H1 (cell line): Measurements from ENCODE around the gene GULP1. TPM values are rescaled to one million over a fixed set of nuclear protein-coding genes. Genes with fewer than 3 reads are reported as not detected.

Source experiments
- CTCF ChIA-PET: fragments of 300-600 bp; sonication (Branson Sonifier 250); formaldehyde crosslinking; loops from one replicate; lab custom pipeline; 2021; ENCODE audit not compliant: partially characterized antibody; lab: Charles Lee
- POLR2A ChIA-PET: fragments of 300-600 bp; sonication (Branson Sonifier 250); formaldehyde crosslinking; loops from one replicate; lab custom pipeline; 2021; ENCODE audit warnings: inconsistent platforms; ENCODE audit not compliant: partially characterized antibody; lab: Charles Lee
- DNase-seq, 2 experiments: peaks; one replicate each; pipeline versions ENCODE4 v3.0.0 to v3.0.0-alpha.2; 2010 to 2022; ENCODE audit warnings: low spot score in 2 of 2, low read depth in 1 of 2, mixed read lengths in 1 of 2
- FAIRE-seq: peaks from 2 replicates; lab custom pipeline; 2011; peaks lifted over from hg19 to GRCh38; lab: Jason Lieb, UNC
- H2AFZ ChIP-seq: 2 replicates; pipeline ENCODE4 v1.8.1; 2012; ENCODE audit warnings: low read length, inconsistent platforms
- H2AK5ac ChIP-seq: 2 replicates; pipeline ENCODE4 v1.6.1; 2013; ENCODE audit warnings: low read depth, low read length
- H2BK120ac ChIP-seq: replicated peaks from 2 replicates; pipeline ENCODE3; 2013; ENCODE audit warnings: low read depth, low read length, inconsistent platforms
- H2BK12ac ChIP-seq: 2 replicates; pipeline ENCODE4 v1.6.1; 2013; ENCODE audit warnings: low read depth, low read length
- H2BK15ac ChIP-seq: 2 replicates; pipeline ENCODE4 v1.6.1; 2013; ENCODE audit warnings: low read length
- H2BK20ac ChIP-seq: 2 replicates; pipeline ENCODE4 v1.6.1; 2013; ENCODE audit warnings: low read length
- H2BK5ac ChIP-seq: 2 replicates; pipeline ENCODE4 v1.6.1; 2013; ENCODE audit warnings: low read depth, low read length
- H3K14ac ChIP-seq: 2 replicates; pipeline ENCODE4 v1.6.1; 2013; ENCODE audit warnings: inconsistent platforms; ENCODE audit not compliant: insufficient read length
- H3K18ac ChIP-seq: 2 replicates; pipeline ENCODE4 v1.6.1; 2013; ENCODE audit warnings: low read length; ENCODE audit errors: extremely low read depth
- H3K23ac ChIP-seq: 2 replicates; pipeline ENCODE4 v1.6.1; 2013; ENCODE audit warnings: inconsistent platforms; ENCODE audit not compliant: insufficient read length
- H3K23me2 ChIP-seq: 2 replicates; pipeline ENCODE4 v1.6.1; 2013; ENCODE audit warnings: low read depth, low read length
- H3K27ac ChIP-seq: 2 replicates; pipeline ENCODE4 v1.6.1; 2011; ENCODE audit warnings: low read depth, low read length, inconsistent platforms
- H3K27me3 ChIP-seq, 4 experiments: replicated peaks in 1 of 4; 1 replicate in 1 of 4; 2 replicates in 3 of 4; pipeline versions ENCODE4 v1.6.1 to v1.8.1; 2011 to 2013; ENCODE audit warnings: low read length in 3 of 4, mild to moderate bottlenecking in 3 of 4, inconsistent platforms in 2 of 4, mixed read lengths in 2 of 4, moderate library complexity in 1 of 4; ENCODE audit not compliant: control insufficient read depth in 3 of 4, insufficient read depth in 3 of 4; ENCODE audit errors: extremely low read depth in 1 of 4
- H3K36me3 ChIP-seq, 4 experiments: 2 replicates each; pipeline versions ENCODE4 v1.6.1 to v1.8.1; 2011 to 2013; ENCODE audit warnings: mild to moderate bottlenecking in 4 of 4, low read length in 3 of 4, moderate library complexity in 2 of 4, control low read depth in 1 of 4, inconsistent platforms in 1 of 4; ENCODE audit not compliant: insufficient read depth in 4 of 4, control insufficient read depth in 2 of 4
- H3K4ac ChIP-seq: replicated peaks from 2 replicates; pipeline ENCODE3; 2013; ENCODE audit warnings: low read length, low read depth, mixed read lengths, inconsistent platforms; ENCODE audit not compliant: insufficient read length
- H3K4me1 ChIP-seq, 4 experiments: replicated peaks in 1 of 4; 1 replicate in 1 of 4; 2 replicates in 3 of 4; pipeline versions ENCODE4 v1.6.1 to v1.8.1; 2011 to 2013; ENCODE audit warnings: low read length in 3 of 4, inconsistent platforms in 2 of 4, mixed read lengths in 1 of 4; ENCODE audit not compliant: insufficient read depth in 4 of 4, control insufficient read depth in 3 of 4
- H3K4me2 ChIP-seq, 2 experiments: 2 replicates each; pipeline versions ENCODE4 v1.6.1 to v1.8.1; 2011 to 2013; ENCODE audit warnings: low read depth in 2 of 2, low read length in 2 of 2, control low read depth in 1 of 2, inconsistent platforms in 1 of 2, mild to moderate bottlenecking in 1 of 2; ENCODE audit not compliant: insufficient read depth in 1 of 2
- H3K4me3 ChIP-seq, 4 experiments: fragments of 200-600, 300-600 bp in 1 of 4; sonication (generic), shearing (Covaris generic), sonication (Bioruptor Twin) in 1 of 4; 2 replicates each; pipeline versions ENCODE4 v1.5.1 to v1.8.1; 2011 to 2016; ENCODE audit warnings: low read length in 4 of 4, low read depth in 3 of 4, control low read depth in 2 of 4, inconsistent platforms in 2 of 4, mild to moderate bottlenecking in 2 of 4, mixed read lengths in 1 of 4, moderate library complexity in 1 of 4; ENCODE audit not compliant: insufficient read depth in 2 of 4; ENCODE audit errors: extremely low read depth in 1 of 4
- H3K56ac ChIP-seq: replicated peaks from 2 replicates; pipeline ENCODE3; 2013; ENCODE audit warnings: low read depth, mild to moderate bottlenecking, mixed read lengths, low read length, inconsistent platforms; ENCODE audit not compliant: insufficient read length
- H3K79me1 ChIP-seq: 2 replicates; pipeline ENCODE4 v1.6.1; 2013; ENCODE audit warnings: low read depth, low read length, control low read depth
- H3K79me2 ChIP-seq, 2 experiments: 2 replicates each; pipeline versions ENCODE4 v1.6.1 to v1.8.1; 2012 to 2013; ENCODE audit warnings: low read length in 2 of 2, mild to moderate bottlenecking in 2 of 2, inconsistent platforms in 1 of 2; ENCODE audit not compliant: insufficient read depth in 2 of 2, control insufficient read depth in 1 of 2
- H3K9ac ChIP-seq, 4 experiments: replicated peaks in 1 of 4; 1 replicate in 1 of 4; 2 replicates in 3 of 4; pipeline versions ENCODE4 v1.6.1 to v1.8.1; 2011 to 2013; ENCODE audit warnings: low read depth in 3 of 4, low read length in 3 of 4, control low read depth in 2 of 4, mild to moderate bottlenecking in 2 of 4, moderate library complexity in 2 of 4, inconsistent platforms in 1 of 4; ENCODE audit errors: extremely low read depth in 1 of 4
- H3K9me3 ChIP-seq, 2 experiments: 2 replicates each; pipeline versions ENCODE4 v1.6.1 to v1.8.1; 2012 to 2013; ENCODE audit warnings: mild to moderate bottlenecking in 2 of 2, moderate library complexity in 2 of 2, control low read depth in 1 of 2, inconsistent platforms in 1 of 2, low read depth in 1 of 2, low read length in 1 of 2, mixed read lengths in 1 of 2; ENCODE audit not compliant: insufficient read depth in 2 of 2
- H4K20me1 ChIP-seq, 2 experiments: replicated peaks in 1 of 2; 2 replicates each; pipeline versions ENCODE3 to v1.8.1; 2011 to 2013; ENCODE audit warnings: inconsistent platforms in 2 of 2, low read length in 2 of 2, mild to moderate bottlenecking in 1 of 2; ENCODE audit not compliant: insufficient read depth in 2 of 2, control insufficient read depth in 1 of 2
- H4K5ac ChIP-seq: 2 replicates; pipeline ENCODE4 v1.6.1; 2013; ENCODE audit warnings: low read length, low read depth, mixed read lengths, inconsistent platforms; ENCODE audit not compliant: insufficient read length
- H4K8ac ChIP-seq: 2 replicates; pipeline ENCODE4 v1.8.0; 2013; ENCODE audit warnings: mild to moderate bottlenecking, moderate library complexity, low read length, inconsistent platforms; ENCODE audit not compliant: insufficient read depth; ENCODE audit errors: extremely low read depth
- H4K91ac ChIP-seq: replicated peaks from 2 replicates; pipeline ENCODE3; 2013; ENCODE audit warnings: low read length, mixed read lengths, inconsistent platforms; ENCODE audit not compliant: insufficient read length
- ATF2 ChIP-seq: IDR thresholded peaks from 2 replicates; pipeline ENCODE4 v1.6.1; 2012; ENCODE audit warnings: low read length, inconsistent platforms
- CBX5 ChIP-seq: fragments of 300-800, 300-1000 bp; sonication (generic); IDR thresholded peaks from 2 replicates; pipeline ENCODE4 v1.7.1; 2016; ENCODE audit warnings: antibody characterized with exemption, low read length, low read depth
- NANOG ChIP-seq: IDR thresholded peaks from 2 replicates; pipeline ENCODE4 v1.6.1; 2011; ENCODE audit warnings: low read length, low read depth, mild to moderate bottlenecking, inconsistent platforms; ENCODE audit not compliant: insufficient read depth, poor library complexity, severe bottlenecking
- RBBP5 ChIP-seq: IDR thresholded peaks from 2 replicates; pipeline ENCODE4 v1.7.1; 2012; ENCODE audit warnings: low read depth, mild to moderate bottlenecking, inconsistent platforms, low read length, moderate library complexity, borderline replicate concordance
- SP1 ChIP-seq: IDR thresholded peaks from 2 replicates; pipeline ENCODE4 v1.6.1; 2011; ENCODE audit warnings: low read depth, low read length
- SP2 ChIP-seq: IDR thresholded peaks from 2 replicates; pipeline ENCODE4 v1.6.1; 2012; ENCODE audit warnings: mild to moderate bottlenecking, low read length, inconsistent platforms
- SP4 ChIP-seq: IDR thresholded peaks from 2 replicates; pipeline ENCODE4 v1.6.1; 2012; ENCODE audit warnings: low read length, inconsistent platforms
- TAF1 ChIP-seq: IDR thresholded peaks from 2 replicates; pipeline ENCODE4 v1.6.1; 2011; ENCODE audit warnings: mild to moderate bottlenecking, low read depth, low read length
- TBP ChIP-seq: IDR thresholded peaks from 2 replicates; pipeline ENCODE4 v1.6.1; 2011; ENCODE audit warnings: low read depth, low read length, improper control_type of control experiment
- TCF12 ChIP-seq: IDR thresholded peaks from 2 replicates; pipeline ENCODE4 v1.6.1; 2011; ENCODE audit warnings: low read depth, mild to moderate bottlenecking, low read length
- WGBS, 2 experiments: shearing (Covaris generic) in 1 of 2; methylation state at CpG; one replicate each; pipeline versions ENCODE4 v1.1.6 to v1.1.7; 2013 to 2015; ENCODE audit warnings: low lambda C conversion rate in 2 of 2, mixed read lengths in 2 of 2, inconsistent platforms in 1 of 2, low coverage in 1 of 2, missing lambda C conversion rate in 1 of 2; ENCODE audit not compliant: insufficient replicate concordance in 2 of 2, insufficient coverage in 1 of 2, insufficient read length in 1 of 2; ENCODE audit errors: extremely low coverage in 1 of 2, missing lambda C conversion rate in 1 of 2; 5-methylcytosine and 5-hydroxymethylcytosine counted together
- polyA plus RNA-seq, 7 experiments: library from polyadenylated mRNA; depleted of rRNA in 3 of 7; stranded (reverse) in 5 of 7; unstranded in 2 of 7; fragments of >200 nt in 5 of 7; fragments of 200-250 nt in 2 of 7; gene quantifications; 1 replicate in 5 of 7; 2 replicates in 1 of 7; 4 replicates in 1 of 7; pipeline versions ENCODE4 v1.2.1 to v1.2.3, GENCODE V29; 2011 to 2013; ENCODE audit warnings: missing spikeins in 2 of 7, mixed read lengths in 2 of 7
- total RNA-seq: library from RNA; stranded (reverse); fragmentation: NEBNext Ultra II Directional; extraction: Animal tissue kit (Norgen Biotek cat#: 25700); gene quantifications from 2 replicates; pipeline ENCODE4 v1.2.1, GENCODE V29; 2021

GULP1 gene
- total and polyA plus RNA-seq, 2 of the 8 experiments (the other 6 are each of a cell fraction or from before 2014, with no cell fraction given): 69.7 to 139 TPM

GRCh38 chr2:188481474-188481873 lies 189.8 kb downstream of the GULP1 start:
- peaks cover 0 to 4% (median 0%) of the 10 kb centered on the region in 4 experiments; a peak in 2 of 7 replicates for H3K4me1 ChIP-seq
- H3K27me3 ChIP-seq: no peaks in the 10 kb centered on the region
- TF ChIP-seq CBX5 (no peak), TAF1 (no peak), SP4 (no peak), ATF2 (no peak), SP1 (no peak), SP2 (no peak), RBBP5 (no peak), TBP (no peak), TCF12 (no peak), NANOG (no peak)
- H3K9ac ChIP-seq: no peak overlapping the region
- CTCF ChIA-PET: no interaction called here
- no peak overlapping the region for H3K18ac ChIP-seq
- no peak overlapping the region for H3K4me2 ChIP-seq
- no peak overlapping the region for H2BK15ac ChIP-seq
- no peaks in the 10 kb centered on the region for H4K20me1 ChIP-seq
- H2AK5ac ChIP-seq: no peak overlapping the region
- H3K9me3 ChIP-seq: no peaks in the 10 kb centered on the region
- H2BK12ac ChIP-seq: no peak overlapping the region
- 81% methylated on average over 2 of the region's 2 CpGs; no CpG with 5 or more reads in 1 of the 2 experiments for WGBS, 2 experiments
- no peak overlapping the region for H3K14ac ChIP-seq
- no peak overlapping the region for H4K5ac ChIP-seq
- DNase-seq: no peak
- H3K4ac ChIP-seq: no peak overlapping the region
- H3K23me2 ChIP-seq: no peaks in the 10 kb centered on the region
- H2BK5ac ChIP-seq: no peak overlapping the region
- no peak overlapping the region for H2AFZ ChIP-seq
- no peak overlapping the region for H3K27ac ChIP-seq
- POLR2A ChIA-PET: no interaction called here
- H3K56ac ChIP-seq: no peak overlapping the region
- no peaks in the 10 kb centered on the region for H3K79me1 ChIP-seq
- H3K36me3 ChIP-seq: no peaks in the 10 kb centered on the region; a peak in 1 of 8 replicates
- peaks cover 0 to 36% of the 10 kb centered on the region in 2 experiments; a peak in 2 of 4 replicates for H3K79me2 ChIP-seq
- H4K91ac ChIP-seq: no peak overlapping the region
- no peak overlapping the region for H2BK120ac ChIP-seq
- H3K4me3 ChIP-seq: no peak overlapping the region
- FAIRE-seq: no peak
- no peak overlapping the region for H3K23ac ChIP-seq
- no peak overlapping the region for H2BK20ac ChIP-seq
- no peak overlapping the region for H4K8ac ChIP-seq
